HL-60/S4 (cell line): ENCODE results near the gene TBC1D22A.
"Not testable (repeated sequence)": the region's sequence is repeated elsewhere in the genome, so short reads cannot be mapped to it uniquely, and the experiment has no call there.

Source experiments
- in situ Hi-C: fragments of 300-500 bp; cut with MboI; formaldehyde crosslinking; loops from 2 replicates; pipeline ENCODE4 v1.14.3; 2022; ENCODE audit warnings: low sequenced_read_pairs

TBC1D22A gene

DNA sequence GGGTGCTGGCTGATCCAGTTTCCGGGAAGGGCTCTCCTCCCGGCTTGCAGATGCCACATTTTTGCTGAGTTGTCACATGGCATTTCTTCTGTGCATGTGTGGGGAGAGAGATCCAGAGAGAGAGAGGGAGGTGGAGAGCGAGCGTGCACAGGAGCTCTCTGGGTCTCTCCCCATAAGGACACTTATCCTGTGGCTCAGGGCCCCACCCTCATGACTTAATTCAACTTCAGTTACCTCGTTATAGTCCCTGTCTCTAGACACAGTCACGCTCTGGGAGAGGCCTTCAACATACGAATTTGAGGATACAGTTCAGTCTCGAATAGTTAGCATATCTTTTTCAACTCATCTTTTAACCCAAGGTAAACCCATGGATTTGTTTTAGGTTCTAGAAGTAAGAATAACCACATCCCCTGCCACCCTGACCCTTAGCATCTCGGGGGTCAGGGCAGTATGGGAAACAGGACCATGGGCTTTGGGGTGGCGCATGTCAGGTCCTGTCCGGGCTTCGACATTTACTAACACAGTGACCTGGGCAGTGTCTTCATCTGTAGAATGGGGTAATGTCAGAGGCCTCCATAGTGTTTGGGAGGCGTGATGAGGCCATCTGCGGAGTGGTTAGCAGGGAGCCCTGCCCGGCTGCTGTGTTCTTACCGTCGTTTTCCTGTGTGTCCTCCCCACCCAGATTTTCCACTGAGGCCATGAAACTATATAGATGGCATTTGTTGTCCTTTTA lies 46.9 kb downstream of the TBC1D22A start:
- in situ Hi-C loops = no loop called here

DNA sequence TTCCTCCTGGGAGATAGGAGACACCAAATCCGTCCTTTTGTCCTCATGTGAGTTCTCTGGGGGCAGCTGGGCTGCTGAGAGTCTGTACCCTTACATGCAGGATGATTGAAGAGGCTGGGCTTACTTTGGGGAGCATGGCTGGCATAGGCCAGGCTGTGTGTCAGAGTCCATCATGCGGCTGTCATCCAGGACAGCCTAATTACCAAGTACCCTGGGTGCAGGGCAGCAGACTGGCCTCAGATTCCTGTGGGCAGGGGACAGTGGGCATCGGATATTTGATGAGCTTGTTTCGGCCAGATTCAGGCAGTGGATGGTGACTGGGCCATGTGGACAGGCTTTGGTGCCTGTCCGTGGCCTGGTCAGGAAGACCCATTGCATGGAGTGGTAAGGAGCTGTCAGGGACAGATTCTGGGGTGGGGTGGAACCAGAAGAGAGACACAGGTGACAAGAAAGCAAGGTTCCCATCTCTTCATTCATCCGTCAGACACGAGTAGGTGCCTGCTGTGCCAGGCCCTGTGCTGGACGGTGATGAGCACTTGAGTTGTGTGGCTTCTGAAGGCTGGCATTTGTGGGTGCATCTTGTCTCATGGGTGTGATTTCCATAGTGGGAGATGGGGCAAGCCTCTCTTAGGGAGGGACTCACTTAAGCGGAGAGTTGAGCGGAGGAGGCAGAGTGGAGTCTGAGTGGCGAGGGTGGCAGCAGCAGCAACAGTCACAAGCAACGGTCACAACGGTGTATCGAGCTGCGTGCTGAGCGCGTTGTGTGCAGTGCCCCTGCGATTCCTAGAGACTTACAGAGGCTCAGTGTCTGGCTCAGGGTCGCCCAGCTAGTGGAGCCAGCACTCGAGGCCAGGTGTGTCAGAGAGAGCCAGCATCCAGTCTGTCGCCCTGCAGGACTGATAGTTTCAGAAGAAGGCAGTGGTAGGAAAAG lies 48.7 kb downstream of the TBC1D22A start:
- in situ Hi-C loops = no loop called here

GRCh38 chr22:46812034-46812605 lies 49.7 kb downstream of the TBC1D22A start:
- in situ Hi-C loops = no loop called here

DNA sequence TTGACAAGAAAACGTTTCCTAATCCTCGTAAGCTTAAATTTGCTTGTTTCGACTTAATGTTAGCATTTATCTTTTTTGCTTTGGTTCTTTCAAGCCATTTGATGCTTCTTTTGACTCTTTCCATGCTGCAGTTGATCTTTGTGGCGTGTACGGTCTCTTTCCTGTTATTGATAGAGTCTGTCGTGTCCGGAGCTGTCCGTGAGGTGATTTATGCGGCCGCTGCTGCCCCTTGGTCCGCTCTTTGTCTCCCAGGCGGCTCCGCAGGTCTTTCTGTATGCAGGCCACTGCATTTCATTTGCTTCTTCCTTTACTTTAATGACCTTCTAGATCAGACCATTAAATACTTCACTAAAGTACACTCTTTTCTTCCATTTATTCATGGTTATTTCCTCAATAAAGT lies 50.3 kb downstream of the TBC1D22A start:
- in situ Hi-C loops = no loop called here

- in situ Hi-C loops = no loop called here
Observed at GRCh38 chr22:46813816-46814597, 51.6 kb downstream of the TBC1D22A start.

DNA sequence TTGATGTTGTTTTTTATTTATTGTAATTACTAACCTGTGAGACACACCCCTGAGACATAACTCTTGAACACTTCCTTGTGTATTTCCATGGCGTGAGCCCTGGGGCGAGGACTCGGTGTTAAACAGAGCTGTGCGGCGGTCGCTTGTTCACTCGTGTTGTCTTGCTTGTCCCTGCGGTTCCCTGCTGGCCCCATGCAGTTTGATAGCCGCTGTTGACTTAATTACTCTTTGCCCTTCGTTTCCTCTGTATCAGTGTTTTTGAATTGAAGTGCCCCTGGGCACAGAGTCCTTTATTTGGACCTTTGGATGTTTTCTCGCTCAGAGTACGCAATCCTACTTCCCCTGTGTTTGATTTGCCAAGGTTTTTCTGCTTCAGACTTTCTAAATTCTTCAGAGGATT lies 52.7 kb downstream of the TBC1D22A start:
- in situ Hi-C loops = no loop called here

DNA sequence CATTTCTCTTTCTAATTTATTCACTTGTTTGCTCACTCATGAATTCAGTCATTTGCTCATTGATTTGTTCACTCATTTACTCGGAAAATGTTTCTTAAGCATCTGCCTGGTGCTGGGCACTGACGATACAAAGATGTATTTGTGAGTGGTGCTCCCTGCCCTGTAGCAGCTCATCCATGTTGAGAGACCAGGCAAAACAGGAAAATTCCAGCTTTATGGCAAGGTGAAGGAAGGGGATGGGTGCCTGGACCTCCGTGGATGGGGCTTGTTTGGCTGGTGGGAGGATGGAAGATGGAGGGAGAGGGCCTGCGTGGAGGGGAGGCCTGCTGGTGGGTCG lies 53.1 kb downstream of the TBC1D22A start:
- in situ Hi-C loops = no loop called here

GRCh38 chr22:46815896-46816731 lies 53.7 kb downstream of the TBC1D22A start:
- in situ Hi-C loops = no loop called here

- in situ Hi-C loops = not testable (repeated sequence)
Observed at GRCh38 chr22:46817390-46817789, 54.9 kb downstream of the TBC1D22A start.

DNA sequence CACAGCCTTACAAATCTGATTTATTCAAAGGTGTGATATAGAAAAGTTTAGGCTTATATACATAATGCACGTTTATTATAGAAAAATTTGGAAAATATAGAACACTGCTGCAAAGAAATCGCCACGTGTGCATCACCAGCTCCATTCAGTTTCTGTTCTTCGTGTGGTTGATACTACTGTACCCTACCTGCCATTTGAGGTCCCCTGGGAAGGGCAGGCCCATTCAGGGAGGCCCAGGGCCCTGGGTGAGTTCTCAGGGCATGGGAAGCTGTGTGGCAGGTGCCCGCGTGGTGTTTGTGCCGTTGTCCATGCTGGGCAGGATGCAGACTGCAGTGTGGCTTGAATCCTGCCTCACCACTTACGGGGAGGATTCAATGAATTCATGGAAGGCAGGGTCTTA lies 60.8 kb downstream of the TBC1D22A start:
- in situ Hi-C loops = no loop called here

GRCh38 chr22:46823654-46824053 lies 61.2 kb downstream of the TBC1D22A start:
- in situ Hi-C loops = no loop called here

- in situ Hi-C loops = no loop called here
Observed at GRCh38 chr22:46824344-46824909, 62.0 kb downstream of the TBC1D22A start.

- in situ Hi-C loops = no loop called here
Observed at GRCh38 chr22:46824980-46825544, 62.6 kb downstream of the TBC1D22A start.

DNA sequence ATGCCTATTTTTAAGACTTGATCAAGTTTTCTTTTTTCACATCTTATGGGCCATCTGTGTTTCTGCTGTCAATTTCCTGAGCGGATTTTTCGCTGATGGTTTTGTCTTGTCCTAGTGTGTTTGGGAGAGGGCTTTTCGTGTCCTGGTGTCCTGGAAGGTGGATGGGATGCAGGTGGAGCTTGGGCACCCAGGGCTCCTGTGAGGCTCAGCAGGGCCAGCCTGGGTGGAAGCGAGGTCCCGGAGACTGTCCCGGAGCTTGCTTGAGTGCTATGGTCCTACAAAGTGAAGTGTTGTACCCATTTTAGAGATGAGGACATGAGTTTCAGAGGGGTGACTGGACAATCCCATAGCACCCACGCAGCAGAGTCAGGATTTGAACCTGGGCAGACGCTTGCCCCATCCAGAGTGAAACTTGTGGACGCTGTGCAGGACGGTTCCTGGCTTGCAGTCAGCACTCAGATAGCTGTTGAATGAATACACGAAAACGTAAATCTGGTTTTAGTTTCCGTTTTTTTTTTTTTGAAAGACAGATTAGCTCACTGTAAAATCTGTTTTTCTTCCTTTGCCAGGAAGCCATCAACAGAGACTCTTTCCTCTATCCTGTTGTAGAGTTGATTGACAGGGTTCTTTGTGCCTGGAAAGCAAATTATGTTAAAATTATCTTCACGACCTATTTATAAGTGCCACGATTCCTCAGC lies 64.1 kb downstream of the TBC1D22A start:
- in situ Hi-C loops = no loop called here

DNA sequence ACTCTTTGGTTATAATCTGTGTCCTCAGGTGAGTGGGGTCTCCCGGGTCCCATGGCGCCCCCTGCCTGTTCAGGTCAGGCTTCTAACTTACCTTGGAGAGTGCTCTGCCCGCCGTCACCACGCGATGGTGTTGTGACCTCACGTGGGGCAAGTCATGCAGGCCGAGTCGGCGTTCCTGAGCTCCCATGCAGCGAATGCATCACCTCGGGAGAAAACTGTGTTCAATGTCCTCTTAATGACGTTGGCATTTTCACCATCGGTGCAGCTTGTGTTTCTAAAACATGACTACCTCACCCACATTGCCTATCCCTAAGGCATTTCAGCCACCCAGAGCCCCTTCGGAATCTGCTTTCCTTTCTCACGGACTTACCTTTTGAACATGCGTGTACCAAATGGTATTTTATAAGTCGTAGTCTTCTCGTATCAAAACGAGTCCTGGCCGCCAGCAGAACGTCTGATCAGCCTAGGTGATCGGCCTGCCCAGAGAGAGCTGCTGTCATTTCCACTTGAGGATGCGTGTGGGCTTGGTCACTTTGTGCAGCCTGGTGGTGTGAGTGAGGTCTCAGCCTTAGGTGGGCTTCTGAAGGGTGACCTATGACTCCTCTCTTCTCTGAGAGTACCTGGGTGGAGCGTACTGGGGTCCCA lies 64.8 kb downstream of the TBC1D22A start:
- in situ Hi-C loops = no loop called here

GRCh38 chr22:46827781-46828180 lies 65.3 kb downstream of the TBC1D22A start:
- in situ Hi-C loops = no loop called here

- in situ Hi-C loops = no loop called here
Observed at GRCh38 chr22:46828323-46828900, 66.0 kb downstream of the TBC1D22A start.
